Activated CD8-positive, alpha-beta T cell treated with anti-CD3 and anti-CD28 coated beads for 36 hours (primary cell): Measurements from ENCODE around the gene PYGB. TPM values are rescaled to one million over a fixed set of nuclear protein-coding genes. Genes with fewer than 3 reads are reported as not detected.

Experiments
- ATAC-seq: fragments of 200-7000 bp; cut with Tn5 transposase; one replicate; pipeline ENCODE4 v1.10.0; 2021; ENCODE audit warnings: mild to moderate bottlenecking, moderate library complexity
- CTCF ChIA-PET: fragments of 350-600 bp; sonication (Branson Sonifier 250); formaldehyde crosslinking; loops from one replicate; lab custom pipeline; 2021; ENCODE audit warnings: antibody characterized with exemption; lab: Charles Lee
- POLR2A ChIA-PET: fragments of 350-600 bp; sonication (Branson Sonifier 250); formaldehyde crosslinking; loops from one replicate; lab custom pipeline; 2021; ENCODE audit warnings: antibody characterized with exemption; lab: Charles Lee
- DNase-seq: peaks from one replicate; pipeline ENCODE4 v3.0.0-alpha.2; 2020
- H3K27ac Mint-ChIP-seq: one replicate; pipeline ENCODE4 v1.8.0; 2021; ENCODE audit warnings: mild to moderate bottlenecking, mixed read lengths
- H3K27me3 Mint-ChIP-seq: one replicate; pipeline ENCODE4 v1.8.0; 2021; ENCODE audit warnings: mixed read lengths
- H3K36me3 Mint-ChIP-seq: one replicate; pipeline ENCODE4 v1.8.0; 2021; ENCODE audit warnings: low read depth, mixed read lengths
- H3K4me1 Mint-ChIP-seq: one replicate; pipeline ENCODE4 v1.8.0; 2021; ENCODE audit warnings: low read depth, mixed read lengths
- H3K4me3 Mint-ChIP-seq: one replicate; pipeline ENCODE4 v1.8.0; 2021; ENCODE audit warnings: mild to moderate bottlenecking, moderate library complexity, mixed read lengths
- H3K9me3 Mint-ChIP-seq: one replicate; pipeline ENCODE4 v1.8.0; 2021; ENCODE audit warnings: mixed read lengths
- intact Hi-C: fragments of 100-400 bp; cut with micrococcal nuclease; formaldehyde crosslinking; loops from one replicate; pipeline ENCODE4 v1.10.0; 2022
- total RNA-seq, 2 experiments: library from RNA; stranded (reverse); gene quantifications; one replicate each; pipeline ENCODE4 v1.2.3, GENCODE V29; 2021
- TF ChIP-seq, protein P1 (sequence below): fragments of 200-600 bp; IDR thresholded peaks from one replicate; pipeline ENCODE4 v1.8.0; 2022; ENCODE audit warnings: antibody characterized with exemption, mild to moderate bottlenecking

Gene PYGB
- total RNA-seq, 2 experiments from 2014 or later = 26.1 to 26.5 TPM

DNA sequence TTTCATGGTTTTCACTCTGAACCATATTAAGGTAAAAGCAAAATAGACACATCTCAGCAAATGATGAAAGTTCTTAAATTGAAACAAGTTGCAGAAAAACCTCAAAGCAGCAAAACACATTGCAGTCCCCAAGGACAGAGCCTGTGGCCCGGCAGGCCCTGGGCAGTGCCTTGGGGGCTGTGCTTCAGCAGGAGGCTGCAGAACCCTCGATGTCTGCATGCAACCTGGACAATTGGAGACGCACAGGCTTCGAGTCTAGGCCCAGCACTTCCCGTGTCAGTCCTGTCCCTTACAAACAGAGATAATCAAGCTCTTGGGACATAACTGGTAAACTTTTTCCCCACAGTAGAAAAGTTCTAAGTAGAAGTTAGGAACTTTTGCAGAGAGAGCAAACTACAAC is 9.2 kb downstream of the PYGB start:
- Mint-ChIP-seq H3K4me3 (no peak overlapping the region), H3K27ac (no peak overlapping the region), H3K27me3 (no peaks in the 10 kb centered on the region), H3K36me3 (peaks cover 35% of the 10 kb centered on the region), H3K9me3 (no peaks in the 10 kb centered on the region), H3K4me1 (peaks cover 74% of the 10 kb centered on the region)
- TF ChIP-seq, protein P1, sequence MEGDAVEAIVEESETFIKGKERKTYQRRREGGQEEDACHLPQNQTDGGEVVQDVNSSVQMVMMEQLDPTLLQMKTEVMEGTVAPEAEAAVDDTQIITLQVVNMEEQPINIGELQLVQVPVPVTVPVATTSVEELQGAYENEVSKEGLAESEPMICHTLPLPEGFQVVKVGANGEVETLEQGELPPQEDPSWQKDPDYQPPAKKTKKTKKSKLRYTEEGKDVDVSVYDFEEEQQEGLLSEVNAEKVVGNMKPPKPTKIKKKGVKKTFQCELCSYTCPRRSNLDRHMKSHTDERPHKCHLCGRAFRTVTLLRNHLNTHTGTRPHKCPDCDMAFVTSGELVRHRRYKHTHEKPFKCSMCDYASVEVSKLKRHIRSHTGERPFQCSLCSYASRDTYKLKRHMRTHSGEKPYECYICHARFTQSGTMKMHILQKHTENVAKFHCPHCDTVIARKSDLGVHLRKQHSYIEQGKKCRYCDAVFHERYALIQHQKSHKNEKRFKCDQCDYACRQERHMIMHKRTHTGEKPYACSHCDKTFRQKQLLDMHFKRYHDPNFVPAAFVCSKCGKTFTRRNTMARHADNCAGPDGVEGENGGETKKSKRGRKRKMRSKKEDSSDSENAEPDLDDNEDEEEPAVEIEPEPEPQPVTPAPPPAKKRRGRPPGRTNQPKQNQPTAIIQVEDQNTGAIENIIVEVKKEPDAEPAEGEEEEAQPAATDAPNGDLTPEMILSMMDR = no peak
- intact Hi-C loops = loop anchor here (5.0 kb wide), 1 partner anchor 60 kb away; the partner anchor contains the start of gene ENTPD6
- CTCF ChIA-PET = no interaction called here
- POLR2A ChIA-PET = interaction anchor here (6.3 kb wide), 1 partner anchor 9 kb away, joined by 41 read pairs; the partner anchor contains the start of gene PYGB
- no peak for DNase-seq
- ATAC-seq = no peak

DNA sequence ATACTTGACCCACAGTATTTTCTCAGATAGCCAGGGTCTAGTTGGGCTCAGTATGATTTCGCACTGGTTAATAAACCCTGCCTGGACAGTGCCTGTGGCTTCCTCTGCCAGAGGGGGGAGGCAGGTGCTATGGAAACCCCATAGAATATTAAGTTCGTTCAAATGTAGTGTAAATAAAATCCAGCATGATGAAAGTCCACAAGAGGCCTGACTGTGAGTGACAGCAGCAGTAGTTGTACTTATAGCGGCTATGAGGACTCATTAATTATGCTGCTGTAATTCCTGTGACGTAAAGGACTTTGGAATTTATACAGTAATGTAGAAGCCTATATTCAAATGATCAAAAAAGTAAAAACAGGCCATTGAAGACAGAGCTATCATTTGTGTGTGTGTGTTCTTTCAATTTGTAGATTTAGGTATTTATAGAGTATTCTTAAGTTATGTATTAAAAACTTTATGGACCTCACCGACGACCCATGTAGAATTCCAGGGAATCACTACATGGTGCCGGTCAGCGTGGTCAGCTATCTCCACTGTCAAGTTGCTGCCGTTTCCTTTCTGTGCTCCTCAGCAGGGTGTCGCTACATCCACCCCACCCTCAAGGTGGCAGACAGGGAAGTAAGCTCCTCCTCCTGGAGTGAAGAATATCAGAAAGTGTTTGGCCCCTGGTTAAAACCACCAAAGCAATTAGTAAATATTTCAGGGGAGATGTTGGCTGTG is 10.0 kb downstream of the PYGB start:
- Mint-ChIP-seq H3K4me1 (peaks cover 66% of the 10 kb centered on the region), H3K4me3 (no peak overlapping the region), H3K36me3 (peaks cover 36% of the 10 kb centered on the region), H3K27ac (peak overlapping the region; percentile 13), H3K9me3 (no peaks in the 10 kb centered on the region), H3K27me3 (no peaks in the 10 kb centered on the region)
- ATAC-seq = no peak
- intact Hi-C loops = loop anchor here (5.0 kb wide), 1 partner anchor 61 kb away; the partner anchor contains the start of gene ENTPD6
- TF ChIP-seq, protein P1 = no peak
- ChIA-PET POLR2A (interaction anchor here (6.3 kb wide), 1 partner anchor 9 kb away, joined by 41 read pairs; the partner anchor contains the start of gene PYGB), CTCF (interaction anchor here (0.8 kb wide), 1 partner anchor 10 kb away, joined by 3 read pairs; the partner anchor contains the start of gene PYGB)
- no peak for DNase-seq

DNA sequence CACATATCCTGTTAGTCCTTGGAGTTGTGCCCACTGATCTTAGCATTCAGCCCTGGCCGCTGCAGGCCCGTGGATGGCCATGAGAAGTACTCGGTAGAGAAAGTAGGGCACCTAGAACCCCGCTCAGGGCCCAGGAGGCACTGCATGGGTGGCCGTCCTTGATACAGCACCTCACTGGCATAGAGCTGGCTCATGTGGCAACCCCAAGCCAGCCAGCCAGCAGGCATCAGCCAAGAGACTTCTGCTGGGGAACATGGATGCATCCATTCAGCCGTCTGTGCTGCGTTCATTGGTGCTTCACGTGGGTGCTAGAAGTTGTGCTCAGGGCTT is 10.6 kb downstream of the PYGB start:
- POLR2A ChIA-PET = interaction anchor here (6.3 kb wide), 1 partner anchor 10 kb away, joined by 41 read pairs; the partner anchor contains the start of gene PYGB
- peaks cover 36% of the 10 kb centered on the region for H3K36me3 Mint-ChIP-seq
- CTCF ChIA-PET = interaction anchor here (0.8 kb wide), 1 partner anchor 10 kb away, joined by 3 read pairs; the partner anchor contains the start of gene PYGB
- DNase-seq (no peak), ATAC-seq (no peak)
- H3K4me1 Mint-ChIP-seq = peaks cover 62% of the 10 kb centered on the region
- intact Hi-C loops = loop anchor here (5.0 kb wide), 1 partner anchor 61 kb away; the partner anchor contains the start of gene ENTPD6
- no peaks in the 10 kb centered on the region for H3K9me3 Mint-ChIP-seq
- TF ChIP-seq, protein P1 = no peak
- peak overlapping the region; percentile 89 for H3K27ac Mint-ChIP-seq
- no peaks in the 10 kb centered on the region for H3K27me3 Mint-ChIP-seq
- H3K4me3 Mint-ChIP-seq = no peak overlapping the region

DNA sequence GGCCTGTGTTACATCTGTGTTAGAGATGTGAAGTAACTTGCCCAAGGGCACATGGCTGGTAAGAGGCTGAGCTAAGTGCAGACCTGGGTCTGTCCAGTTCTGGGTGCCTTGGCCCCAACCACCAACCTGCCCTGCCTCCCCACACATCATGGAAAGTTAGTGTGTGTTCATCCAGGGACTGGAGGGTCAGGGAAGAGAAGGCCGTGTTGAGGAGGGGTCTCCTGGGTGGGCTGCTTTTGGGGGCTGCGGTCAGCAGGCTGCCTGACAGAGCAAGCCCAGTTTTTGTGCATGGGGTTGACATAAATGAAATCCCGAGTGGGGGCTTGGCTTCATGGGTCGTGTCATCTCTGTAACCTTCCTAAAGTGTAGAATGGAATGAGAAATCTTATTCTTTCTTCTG is 10.9 kb downstream of the PYGB start:
- H3K4me1 Mint-ChIP-seq = peaks cover 59% of the 10 kb centered on the region

More for the DNA sequence above, 10.9 kb downstream of the PYGB start:
- intact Hi-C loops = loop anchor here (5.0 kb wide), 1 partner anchor 62 kb away; the partner anchor contains the start of gene ENTPD6
- POLR2A ChIA-PET = interaction anchor here (6.3 kb wide), 1 partner anchor 10 kb away, joined by 41 read pairs; the partner anchor contains the start of gene PYGB
- TF ChIP-seq, protein P1 = no peak
- no peak for DNase-seq
- Mint-ChIP-seq H3K36me3 (peaks cover 37% of the 10 kb centered on the region), H3K4me3 (no peak overlapping the region), H3K27ac (peak overlapping the region; percentile 89), H3K27me3 (no peaks in the 10 kb centered on the region), H3K9me3 (no peaks in the 10 kb centered on the region)
- CTCF ChIA-PET = interaction anchor here (1.2 to 3.2 kb wide), 3 partner anchors 8 to 138 kb away, joined by 3 to 10 read pairs (median 5); no protein-coding TSS in a partner anchor
- no peak for ATAC-seq
